Upper lobe of left lung (tissue), 4 donors: ENCODE measurements around the gene SPDYE4.

ENCODE experiments used
- CTCF ChIP-seq, 6 experiments: fragments of 450-650 bp in 4 of 6; fragments of 200-600 bp in 2 of 6; sonication (generic) in 2 of 6; IDR thresholded peaks; one replicate each; pipeline ENCODE4 v1.5.1; 2016 to 2019; ENCODE audit warnings: antibody characterized with exemption in 6 of 6
- EP300 ChIP-seq, 4 donors: sonication (generic); formaldehyde crosslinking; IDR thresholded peaks; one replicate each; pipeline ENCODE4 v1.5.1; 2017; ENCODE audit warnings: antibody characterized with exemption in 4 of 4, control low read depth in 2 of 4
- POLR2A ChIP-seq, 4 donors: fragments of 450-650 bp; IDR thresholded peaks; one replicate each; pipeline ENCODE4 v1.5.1; 2016 to 2017; ENCODE audit warnings: antibody characterized with exemption in 4 of 4, mild to moderate bottlenecking in 2 of 4

DNA sequence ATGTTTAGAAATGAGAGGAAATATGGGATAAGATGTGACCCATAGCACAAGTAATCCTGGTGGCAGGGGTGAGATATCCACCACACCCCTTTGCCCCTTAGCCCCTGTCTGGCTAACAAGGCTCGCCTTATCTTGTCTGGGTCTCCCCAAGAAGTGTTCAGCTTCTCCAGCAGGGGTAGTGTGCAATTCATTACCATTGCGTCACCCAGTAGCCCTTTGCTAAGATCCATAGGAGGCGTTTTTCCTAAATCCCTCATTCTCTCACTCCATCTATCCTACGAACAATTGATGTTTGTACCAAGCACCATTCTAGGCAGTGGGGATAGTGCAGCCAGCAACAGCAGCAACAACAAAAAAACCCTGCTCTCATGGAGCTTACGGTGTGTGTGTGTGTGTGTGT is 44.5 kb downstream of the SPDYE4 start:
- TF ChIP-seq CTCF (IDR thresholded peaks at IDR 0.05): no peak
- no peak for TF ChIP-seq POLR2A (IDR thresholded peaks at IDR 0.05)
- no peak for TF ChIP-seq EP300 (IDR thresholded peaks at IDR 0.05)
